HepG2 (cell line): Measurements from ENCODE around the gene ZNF367. TPM values are rescaled to one million over a fixed set of nuclear protein-coding genes. Genes with fewer than 3 reads are reported as not detected.

Source experiments
- ARNT ChIP-seq: fragments of 450-650 bp; IDR thresholded peaks from 2 replicates; pipeline ENCODE4 v1.6.1; 2017
- CBX1 ChIP-seq: IDR thresholded peaks from one replicate; pipeline ENCODE4 v1.6.1; 2016; ENCODE audit warnings: antibody characterized with exemption, low read depth
- EED ChIP-seq: sonication (generic); formaldehyde crosslinking; IDR thresholded peaks from 2 replicates; pipeline ENCODE4 v1.5.0; 2020; ENCODE audit warnings: mild to moderate bottlenecking, missing genetic modification reagents
- ELF4 ChIP-seq: sonication (generic); formaldehyde crosslinking; IDR thresholded peaks from 2 replicates; pipeline ENCODE4 v1.5.0; 2020; ENCODE audit warnings: missing genetic modification reagents, mild to moderate bottlenecking, moderate library complexity, borderline replicate concordance
- GATA4 ChIP-seq: sonication (generic); IDR thresholded peaks from 2 replicates; pipeline ENCODE4 v1.6.1; 2016; ENCODE audit warnings: antibody characterized with exemption, low read depth, borderline replicate concordance
- YEATS2 ChIP-seq: sonication (generic); formaldehyde crosslinking; IDR thresholded peaks from 2 replicates; pipeline ENCODE4 v1.4.0; 2020; ENCODE audit warnings: missing genetic modification reagents, borderline replicate concordance
- ZBTB38 ChIP-seq: sonication (generic); formaldehyde crosslinking; IDR thresholded peaks from 2 replicates; pipeline ENCODE4 v1.5.1; 2020; ENCODE audit warnings: mild to moderate bottlenecking, missing genetic modification reagents
- ZNF350 ChIP-seq: sonication (generic); formaldehyde crosslinking; IDR thresholded peaks from 2 replicates; pipeline ENCODE4 v1.4.0; 2020; ENCODE audit warnings: mild to moderate bottlenecking, low read depth, missing genetic modification reagents, borderline replicate concordance
- ZNF407 ChIP-seq: sonication (generic); formaldehyde crosslinking; IDR thresholded peaks from one replicate; pipeline ENCODE4 v1.5.1; 2020; ENCODE audit warnings: mild to moderate bottlenecking, missing genetic modification reagents; ENCODE audit errors: not compliant biosample characterization
- ZNF496 ChIP-seq: sonication (generic); formaldehyde crosslinking; IDR thresholded peaks from 2 replicates; pipeline ENCODE4 v1.8.1; 2023; ENCODE audit warnings: mild to moderate bottlenecking, moderate library complexity, missing genetic modification reagents; ENCODE audit not compliant: insufficient replicate concordance
- ZNF800 ChIP-seq: sonication (generic); formaldehyde crosslinking; IDR thresholded peaks from 2 replicates; pipeline ENCODE4 v1.4.0; 2020; ENCODE audit warnings: missing genetic modification reagents
- polyA plus RNA-seq, 8 experiments: library from polyadenylated mRNA; depleted of rRNA in 3 of 8; stranded (reverse) in 7 of 8; unstranded in 1 of 8; fragments of >200 nt; fragmentation: Illumina TruSeq in 4 of 8; extraction: Trizol in 4 of 8; gene quantifications; 2 replicates each; pipeline versions ENCODE4 v1.2.1 to v1.2.3, GENCODE V29; 2011 to 2016; ENCODE audit warnings: low read depth in 4 of 8, missing spikeins in 1 of 8, mixed read lengths in 1 of 8; ENCODE audit not compliant: insufficient read depth in 1 of 8
- total RNA-seq, 5 experiments: library from RNA; depleted of rRNA; stranded (reverse); fragments of >200 nt; fragmentation: Illumina TruSeq; extraction: Trizol; gene quantifications; 2 replicates each; pipeline ENCODE4 v1.2.3, GENCODE V29; 2016; ENCODE audit warnings: low read depth in 1 of 5
- TF ChIP-seq, protein P1 (sequence below): sonication (generic); formaldehyde crosslinking; IDR thresholded peaks from 2 replicates; pipeline ENCODE4 v1.4.0; 2020; ENCODE audit warnings: low read depth, mild to moderate bottlenecking, missing genetic modification reagents
- TF ChIP-seq, protein P2 (sequence below): sonication (generic); formaldehyde crosslinking; IDR thresholded peaks from 2 replicates; pipeline ENCODE4 v1.4.0; 2020; ENCODE audit warnings: mild to moderate bottlenecking, missing genetic modification reagents

The ZNF367 gene
- total and polyA plus RNA-seq, 2 of the 13 experiments (the other 11 are each of a cell fraction or from before 2014, with no cell fraction given): 2.9 to 7.7 TPM

DNA sequence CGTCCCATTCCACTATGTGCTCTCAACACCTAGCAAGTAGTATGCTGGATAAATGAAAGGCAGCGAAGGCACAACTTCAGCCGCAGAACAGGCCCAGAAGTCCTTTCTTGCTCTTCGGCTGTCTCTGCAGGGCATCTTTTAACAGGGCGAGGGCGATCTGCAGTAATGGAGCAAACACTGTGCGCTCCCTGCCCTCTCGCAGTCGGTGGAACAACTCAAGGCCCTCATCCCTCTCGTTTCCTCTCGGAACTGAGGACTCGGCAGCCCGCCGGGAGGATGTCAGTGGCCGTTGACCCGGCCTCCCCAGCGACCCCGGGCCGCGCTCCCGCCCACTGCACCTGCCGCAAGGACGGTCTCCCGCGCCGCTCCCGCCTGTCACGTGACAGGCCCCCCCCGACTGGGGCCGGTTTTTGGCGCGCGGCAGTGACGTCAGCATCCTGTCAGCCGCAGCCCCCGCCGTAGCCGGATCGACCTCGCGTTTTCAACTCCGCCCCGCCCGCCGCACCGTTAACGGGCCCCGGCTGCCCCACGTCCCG, 1.1 kb downstream of the ZNF367 start (continued):
- TF ChIP-seq ELF4 (no peak), ARNT (no peak), ZNF496 (no peak), ZNF407 (no peak), ZNF350 (CRISPR knock-in tag) (peak; percentile 85), EED (CRISPR knock-in tag) (peak; percentile 57; the same call in 1 of the 2 replicates), YEATS2 (CRISPR knock-in tag) (peak; percentile 84), CBX1 (peak; percentile 56), GATA4 (peak; percentile 75; the same call in 1 of the 2 replicates), ZNF800 (CRISPR knock-in tag) (0 out of 2 replicates have a peak, but pooled peaks have one; percentile 33), ZBTB38 (CRISPR knock-in tag) (peak; percentile 87)
- TF ChIP-seq, protein P1, sequence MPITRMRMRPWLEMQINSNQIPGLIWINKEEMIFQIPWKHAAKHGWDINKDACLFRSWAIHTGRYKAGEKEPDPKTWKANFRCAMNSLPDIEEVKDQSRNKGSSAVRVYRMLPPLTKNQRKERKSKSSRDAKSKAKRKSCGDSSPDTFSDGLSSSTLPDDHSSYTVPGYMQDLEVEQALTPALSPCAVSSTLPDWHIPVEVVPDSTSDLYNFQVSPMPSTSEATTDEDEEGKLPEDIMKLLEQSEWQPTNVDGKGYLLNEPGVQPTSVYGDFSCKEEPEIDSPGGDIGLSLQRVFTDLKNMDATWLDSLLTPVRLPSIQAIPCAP: no peak
- TF ChIP-seq, protein P2, sequence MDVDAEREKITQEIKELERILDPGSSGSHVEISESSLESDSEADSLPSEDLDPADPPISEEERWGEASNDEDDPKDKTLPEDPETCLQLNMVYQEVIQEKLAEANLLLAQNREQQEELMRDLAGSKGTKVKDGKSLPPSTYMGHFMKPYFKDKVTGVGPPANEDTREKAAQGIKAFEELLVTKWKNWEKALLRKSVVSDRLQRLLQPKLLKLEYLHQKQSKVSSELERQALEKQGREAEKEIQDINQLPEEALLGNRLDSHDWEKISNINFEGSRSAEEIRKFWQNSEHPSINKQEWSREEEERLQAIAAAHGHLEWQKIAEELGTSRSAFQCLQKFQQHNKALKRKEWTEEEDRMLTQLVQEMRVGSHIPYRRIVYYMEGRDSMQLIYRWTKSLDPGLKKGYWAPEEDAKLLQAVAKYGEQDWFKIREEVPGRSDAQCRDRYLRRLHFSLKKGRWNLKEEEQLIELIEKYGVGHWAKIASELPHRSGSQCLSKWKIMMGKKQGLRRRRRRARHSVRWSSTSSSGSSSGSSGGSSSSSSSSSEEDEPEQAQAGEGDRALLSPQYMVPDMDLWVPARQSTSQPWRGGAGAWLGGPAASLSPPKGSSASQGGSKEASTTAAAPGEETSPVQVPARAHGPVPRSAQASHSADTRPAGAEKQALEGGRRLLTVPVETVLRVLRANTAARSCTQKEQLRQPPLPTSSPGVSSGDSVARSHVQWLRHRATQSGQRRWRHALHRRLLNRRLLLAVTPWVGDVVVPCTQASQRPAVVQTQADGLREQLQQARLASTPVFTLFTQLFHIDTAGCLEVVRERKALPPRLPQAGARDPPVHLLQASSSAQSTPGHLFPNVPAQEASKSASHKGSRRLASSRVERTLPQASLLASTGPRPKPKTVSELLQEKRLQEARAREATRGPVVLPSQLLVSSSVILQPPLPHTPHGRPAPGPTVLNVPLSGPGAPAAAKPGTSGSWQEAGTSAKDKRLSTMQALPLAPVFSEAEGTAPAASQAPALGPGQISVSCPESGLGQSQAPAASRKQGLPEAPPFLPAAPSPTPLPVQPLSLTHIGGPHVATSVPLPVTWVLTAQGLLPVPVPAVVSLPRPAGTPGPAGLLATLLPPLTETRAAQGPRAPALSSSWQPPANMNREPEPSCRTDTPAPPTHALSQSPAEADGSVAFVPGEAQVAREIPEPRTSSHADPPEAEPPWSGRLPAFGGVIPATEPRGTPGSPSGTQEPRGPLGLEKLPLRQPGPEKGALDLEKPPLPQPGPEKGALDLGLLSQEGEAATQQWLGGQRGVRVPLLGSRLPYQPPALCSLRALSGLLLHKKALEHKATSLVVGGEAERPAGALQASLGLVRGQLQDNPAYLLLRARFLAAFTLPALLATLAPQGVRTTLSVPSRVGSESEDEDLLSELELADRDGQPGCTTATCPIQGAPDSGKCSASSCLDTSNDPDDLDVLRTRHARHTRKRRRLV: peak; percentile 77
